SU-DHL-6 (cell line): ENCODE data around the gene CXCR4.

ENCODE experiments used
- CTCF ChIP-seq: fragments of 200-600 bp; sonication (generic); IDR thresholded peaks from one replicate; pipeline ENCODE4 v1.5.1; 2017; ENCODE audit warnings: antibody characterized with exemption, mild to moderate bottlenecking, low read length, moderate library complexity; ENCODE audit not compliant: insufficient read depth, poor library complexity, severe bottlenecking
- EZH2phosphoT487 ChIP-seq: fragments of 200-600 bp; sonication (generic), shearing (Covaris generic); conservative IDR thresholded peaks from 2 replicates; pipeline ENCODE4 v1.6.1; 2018; ENCODE audit warnings: mild to moderate bottlenecking, antibody characterized with exemption, low read length, moderate library complexity, mixed read lengths

DNA sequence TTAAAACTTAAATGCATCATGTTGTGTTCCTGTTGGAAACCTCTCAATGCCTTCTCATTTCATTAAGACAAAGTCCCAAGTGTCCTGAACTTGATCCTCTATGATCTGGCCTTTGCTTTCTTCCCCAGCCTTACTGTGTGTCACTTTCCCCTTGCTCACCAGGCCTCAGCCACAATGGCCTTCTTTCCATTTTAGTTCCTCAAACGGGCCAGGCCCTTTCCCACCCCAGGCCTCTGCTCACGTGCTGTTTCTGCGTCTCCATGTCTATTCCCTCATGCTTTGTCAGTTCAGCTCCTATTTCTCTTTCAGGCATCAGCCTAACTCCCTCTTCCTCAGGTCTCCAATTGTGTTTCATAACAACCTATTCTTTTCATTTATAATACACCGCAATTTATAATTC lies 19.5 kb downstream of the CXCR4 start:
- TF ChIP-seq CTCF (no peak), EZH2phosphoT487 (no peak)
